Activated CD4-positive, alpha-beta T cell treated with anti-CD3 and anti-CD28 coated beads, Interleukin-2, amount 10 ng/mL, durations not matched to agents 24 days and 14 days (primary cell): ENCODE data around the gene BSDC1. TPM values are rescaled to one million over a fixed set of nuclear protein-coding genes. Genes with fewer than 3 reads are reported as not detected.

Source experiments
- DNase-seq: peaks from one replicate; pipeline ENCODE4 v3.0.0; 2022
- H3K27ac Mint-ChIP-seq: one replicate; pipeline ENCODE4 v1.8.0; 2022; ENCODE audit warnings: mild to moderate bottlenecking, mixed read lengths
- H3K27me3 Mint-ChIP-seq: one replicate; pipeline ENCODE4 v1.8.0; 2022; ENCODE audit warnings: mixed read lengths
- H3K36me3 Mint-ChIP-seq: one replicate; pipeline ENCODE4 v1.8.0; 2022; ENCODE audit warnings: low read depth, mild to moderate bottlenecking, mixed read lengths
- H3K4me1 Mint-ChIP-seq: one replicate; pipeline ENCODE4 v1.8.0; 2021; ENCODE audit warnings: mixed read lengths
- H3K4me3 Mint-ChIP-seq: one replicate; pipeline ENCODE4 v1.8.0; 2022; ENCODE audit warnings: mild to moderate bottlenecking, moderate library complexity, mixed read lengths
- H3K9me3 Mint-ChIP-seq: one replicate; pipeline ENCODE4 v1.8.0; 2021; ENCODE audit warnings: mixed read lengths
- intact Hi-C: fragments of 100-400 bp; cut with micrococcal nuclease; formaldehyde crosslinking; loops from one replicate; pipeline ENCODE4 v1.15.1; 2023
- total RNA-seq: library from RNA; stranded (reverse); gene quantifications from 2 replicates; pipeline ENCODE4 v1.2.3, GENCODE V29; 2022

BSDC1 gene
- total RNA-seq, 1 donor from 2014 or later = 49.5 TPM

DNA sequence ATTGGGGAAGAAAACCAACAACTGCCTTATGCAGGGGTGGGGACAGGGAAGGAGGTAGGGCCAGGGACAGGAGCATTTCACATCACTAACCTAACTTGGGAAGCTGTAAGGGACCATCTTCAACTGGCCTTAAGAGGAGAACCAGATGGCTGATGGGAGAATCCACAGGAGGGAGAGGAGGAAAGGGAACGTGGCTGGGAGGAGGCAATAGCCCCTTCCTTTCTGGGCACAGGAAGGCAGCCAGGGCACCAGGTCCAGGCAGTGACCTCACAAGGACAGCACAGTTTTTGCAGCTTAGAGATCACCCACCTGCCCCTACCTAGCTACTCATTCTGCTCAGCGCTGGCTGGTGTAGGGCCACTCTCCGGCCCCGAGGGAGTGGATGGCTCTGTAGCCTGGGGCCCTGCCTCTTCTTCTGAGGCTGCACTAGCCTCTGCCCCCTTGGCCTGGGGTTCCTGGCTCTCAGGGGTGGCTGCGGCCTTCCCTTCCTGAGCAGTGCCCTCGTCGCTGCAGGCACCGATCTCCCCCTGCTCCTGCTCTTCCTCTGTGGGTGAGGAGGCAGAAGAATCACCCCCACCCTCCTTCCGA, 59.9 kb downstream of the BSDC1 start:
- Mint-ChIP-seq H3K4me3 (peak overlapping the region; percentile 92), H3K27ac (no peak overlapping the region)
- intact Hi-C loops = no loop called here

DNA sequence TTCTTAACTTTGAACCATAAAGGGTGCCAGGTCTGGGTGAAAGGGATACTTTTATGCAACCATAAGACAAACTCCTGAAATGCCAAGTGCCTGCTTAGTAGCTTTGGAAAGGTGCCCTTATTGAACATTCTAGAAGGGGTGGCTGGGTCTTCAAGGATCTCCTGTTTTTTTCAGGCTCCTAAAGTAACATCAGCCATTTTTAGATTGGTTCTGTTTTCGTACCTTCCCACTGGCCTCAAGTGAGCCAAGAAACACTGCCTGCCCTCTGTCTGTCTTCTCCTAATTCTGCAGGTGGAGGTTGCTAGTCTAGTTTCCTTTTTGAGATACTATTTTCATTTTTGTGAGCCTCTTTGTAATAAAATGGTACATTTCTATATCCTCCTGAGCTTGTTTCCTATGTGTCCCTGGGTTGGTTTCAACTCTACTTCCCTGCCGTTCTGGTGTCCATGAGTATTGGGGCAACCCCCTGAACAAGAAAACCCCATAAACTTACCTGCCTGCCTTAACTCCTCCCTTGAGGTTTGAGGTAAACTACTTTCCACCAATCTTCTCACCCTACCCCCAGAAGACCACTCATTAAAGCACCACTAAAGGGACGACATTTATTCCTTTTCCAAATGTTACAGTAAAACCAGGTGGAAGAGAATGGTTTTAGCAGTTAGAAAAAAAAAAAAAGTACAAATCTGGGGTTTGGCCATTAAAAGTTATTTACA, 60.8 kb downstream of the BSDC1 start:
- intact Hi-C loops = no loop called here
- peaks cover 37% of the 10 kb centered on the region for H3K4me1 Mint-ChIP-seq
- peak; percentile 56 for DNase-seq
- H3K27ac Mint-ChIP-seq = peak overlapping the region; percentile 3
- H3K9me3 Mint-ChIP-seq = no peaks in the 10 kb centered on the region
- peaks cover 52% of the 10 kb centered on the region for H3K36me3 Mint-ChIP-seq
- H3K27me3 Mint-ChIP-seq = no peaks in the 10 kb centered on the region
- H3K4me3 Mint-ChIP-seq = peak overlapping the region; percentile 59

More for the DNA sequence above, 59.9 kb downstream of the BSDC1 start:
- H3K27me3 Mint-ChIP-seq = no peaks in the 10 kb centered on the region
- DNase-seq = peak; percentile 67
- no peaks in the 10 kb centered on the region for H3K9me3 Mint-ChIP-seq
- peaks cover 39% of the 10 kb centered on the region for H3K4me1 Mint-ChIP-seq
- H3K36me3 Mint-ChIP-seq = peaks cover 44% of the 10 kb centered on the region

DNA sequence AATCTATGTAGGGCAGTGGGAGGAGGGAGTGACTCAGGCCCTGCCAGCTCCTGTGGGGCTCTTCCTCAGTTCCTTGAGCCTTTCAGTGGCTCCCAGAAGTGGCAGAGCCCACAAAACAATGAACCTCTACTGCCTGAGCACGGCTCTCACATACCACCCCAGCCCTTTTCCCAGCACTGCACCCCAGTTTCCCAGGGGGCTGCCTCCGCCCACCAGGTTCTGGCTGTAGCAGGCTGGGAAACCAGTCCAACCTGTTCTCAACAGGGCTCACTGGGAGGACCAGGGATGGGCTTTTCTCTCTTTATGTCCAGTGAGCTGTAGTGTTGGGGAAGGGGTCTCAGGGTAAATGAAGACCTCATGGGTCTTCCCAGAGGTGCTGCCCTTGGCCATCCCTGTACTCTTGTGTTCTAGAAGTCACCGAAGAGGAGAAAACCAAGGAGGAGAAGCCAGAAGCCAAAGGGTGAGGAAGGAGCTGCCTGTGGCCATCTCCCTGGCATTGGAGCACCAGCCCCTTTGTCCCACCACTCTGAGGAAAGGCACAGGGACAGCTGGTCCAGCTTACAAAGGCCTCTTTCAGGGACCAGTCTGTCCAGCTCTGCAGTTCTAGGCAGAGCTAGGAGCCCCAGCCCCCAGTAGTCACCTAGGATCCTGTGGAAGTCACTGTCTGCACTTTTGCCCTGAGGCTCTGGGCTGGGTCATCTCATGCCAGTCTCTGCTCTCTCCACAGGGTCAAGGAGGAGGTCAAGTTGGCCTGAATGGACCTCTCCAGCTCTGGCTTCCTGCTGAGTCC, 61.8 kb downstream of the BSDC1 start:
- Mint-ChIP-seq H3K27me3 (no peaks in the 10 kb centered on the region), H3K36me3 (peaks cover 56% of the 10 kb centered on the region), H3K9me3 (no peaks in the 10 kb centered on the region), H3K27ac (no peak overlapping the region), H3K4me1 (peaks cover 31% of the 10 kb centered on the region), H3K4me3 (no peak overlapping the region)
- intact Hi-C loops = no loop called here
- peak; percentile 57 for DNase-seq

DNA sequence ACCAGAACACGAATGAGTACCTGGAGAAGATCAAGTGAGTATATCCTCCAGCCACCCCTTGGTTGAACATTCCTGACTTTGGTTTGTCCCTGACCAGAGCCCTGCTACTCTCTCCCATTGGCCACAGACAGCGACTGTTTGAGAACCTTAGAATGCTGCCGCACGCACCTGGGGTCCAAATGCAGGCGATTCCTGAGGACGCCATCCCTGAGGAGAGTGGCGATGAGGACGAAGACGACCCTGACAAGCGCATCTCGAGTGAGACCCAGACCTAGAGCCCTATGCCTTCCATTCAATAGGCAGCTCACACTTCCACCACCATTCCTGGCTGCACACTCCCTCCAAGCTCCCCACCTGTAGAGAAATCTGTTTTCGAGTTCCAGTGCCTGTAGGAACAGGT, 62.7 kb downstream of the BSDC1 start:
- Mint-ChIP-seq H3K36me3 (peaks cover 61% of the 10 kb centered on the region), H3K27ac (no peak overlapping the region), H3K9me3 (no peaks in the 10 kb centered on the region), H3K27me3 (no peaks in the 10 kb centered on the region), H3K4me3 (no peak overlapping the region), H3K4me1 (peaks cover 24% of the 10 kb centered on the region)
- no peak for DNase-seq
- intact Hi-C loops = no loop called here

DNA sequence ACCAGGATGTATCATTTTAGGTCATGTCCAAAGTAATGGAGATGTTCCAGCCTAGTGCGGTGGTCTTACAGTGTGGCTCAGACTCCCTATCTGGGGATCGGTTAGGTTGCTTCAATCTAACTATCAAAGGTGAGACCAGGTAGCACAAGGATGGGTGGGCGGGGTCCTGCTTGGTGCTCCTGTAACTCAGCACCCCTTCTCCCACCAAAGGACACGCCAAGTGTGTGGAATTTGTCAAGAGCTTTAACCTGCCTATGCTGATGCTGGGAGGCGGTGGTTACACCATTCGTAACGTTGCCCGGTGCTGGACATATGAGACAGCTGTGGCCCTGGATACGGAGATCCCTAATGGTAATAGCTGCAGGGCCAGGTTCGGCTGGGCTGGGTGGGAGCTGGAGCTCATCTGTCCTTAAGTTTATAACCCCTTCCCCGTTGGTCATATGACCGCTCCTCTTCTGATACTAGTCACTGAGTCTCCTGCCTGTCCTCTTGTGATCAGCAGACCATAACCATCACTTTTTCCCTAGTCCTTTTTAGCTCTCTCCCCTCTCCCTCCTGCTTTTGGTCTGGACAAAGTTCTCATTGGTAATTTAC, 63.6 kb downstream of the BSDC1 start:
- intact Hi-C loops = no loop called here
- Mint-ChIP-seq H3K9me3 (no peaks in the 10 kb centered on the region), H3K36me3 (peaks cover 63% of the 10 kb centered on the region), H3K27me3 (no peaks in the 10 kb centered on the region), H3K4me3 (no peak overlapping the region), H3K27ac (no peak overlapping the region), H3K4me1 (peaks cover 24% of the 10 kb centered on the region)
- peak; percentile 57 for DNase-seq

DNA sequence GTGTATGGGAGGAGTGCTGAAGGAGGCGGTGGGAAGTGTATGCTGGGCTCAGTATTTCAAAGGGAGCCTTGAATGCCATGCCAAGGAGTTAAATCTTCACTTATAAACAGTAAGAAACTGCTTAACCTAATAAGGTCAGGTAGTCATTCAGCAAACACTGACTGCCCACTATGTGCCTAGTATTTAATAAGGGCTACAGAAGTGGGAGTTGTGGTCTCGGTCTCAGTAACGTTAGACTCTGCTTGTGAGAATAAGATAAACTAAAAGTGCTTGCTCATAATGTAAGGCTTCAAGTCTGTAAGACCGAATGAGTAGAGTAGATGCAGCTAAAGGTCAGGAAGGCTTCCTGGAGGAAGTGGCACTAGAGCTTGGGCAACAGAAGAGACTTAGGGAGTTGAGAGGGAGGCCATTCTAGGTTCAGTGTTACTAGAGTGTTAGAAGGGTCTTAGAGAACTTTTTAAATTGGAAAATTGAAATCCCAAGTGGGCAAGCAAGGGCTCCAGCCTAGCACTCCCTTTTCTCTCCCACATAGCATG, 64.2 kb downstream of the BSDC1 start:
- peaks cover 25% of the 10 kb centered on the region for H3K4me1 Mint-ChIP-seq
- intact Hi-C loops = no loop called here
- no peaks in the 10 kb centered on the region for H3K9me3 Mint-ChIP-seq
- no peak for DNase-seq
- no peaks in the 10 kb centered on the region for H3K27me3 Mint-ChIP-seq
- H3K27ac Mint-ChIP-seq = no peak overlapping the region
- H3K4me3 Mint-ChIP-seq = no peak overlapping the region
- peaks cover 69% of the 10 kb centered on the region for H3K36me3 Mint-ChIP-seq

DNA sequence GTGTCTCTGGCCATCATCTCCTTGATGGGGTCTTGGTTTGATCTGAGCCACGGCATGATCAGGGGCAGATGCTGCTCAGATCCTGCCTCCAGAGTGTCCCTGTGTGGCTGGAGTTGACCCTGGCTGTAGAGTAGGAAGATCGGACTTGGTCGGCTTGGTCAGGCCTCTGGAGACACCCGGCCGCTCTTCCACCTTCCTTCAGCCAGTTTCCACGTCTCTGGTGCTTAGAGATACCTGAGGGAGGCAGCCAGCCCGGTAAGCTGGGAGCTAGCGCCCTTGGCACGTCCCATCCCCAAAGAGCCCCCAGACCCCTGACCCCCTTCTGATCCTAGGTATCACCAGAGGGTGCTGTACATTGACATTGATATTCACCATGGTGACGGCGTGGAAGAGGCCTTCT, 67.0 kb downstream of the BSDC1 start:
- Mint-ChIP-seq H3K4me3 (no peak overlapping the region), H3K4me1 (peaks cover 28% of the 10 kb centered on the region), H3K9me3 (no peaks in the 10 kb centered on the region), H3K27me3 (no peaks in the 10 kb centered on the region), H3K27ac (no peak overlapping the region), H3K36me3 (peaks cover 57% of the 10 kb centered on the region)
- no peak for DNase-seq
- intact Hi-C loops = no loop called here

DNA sequence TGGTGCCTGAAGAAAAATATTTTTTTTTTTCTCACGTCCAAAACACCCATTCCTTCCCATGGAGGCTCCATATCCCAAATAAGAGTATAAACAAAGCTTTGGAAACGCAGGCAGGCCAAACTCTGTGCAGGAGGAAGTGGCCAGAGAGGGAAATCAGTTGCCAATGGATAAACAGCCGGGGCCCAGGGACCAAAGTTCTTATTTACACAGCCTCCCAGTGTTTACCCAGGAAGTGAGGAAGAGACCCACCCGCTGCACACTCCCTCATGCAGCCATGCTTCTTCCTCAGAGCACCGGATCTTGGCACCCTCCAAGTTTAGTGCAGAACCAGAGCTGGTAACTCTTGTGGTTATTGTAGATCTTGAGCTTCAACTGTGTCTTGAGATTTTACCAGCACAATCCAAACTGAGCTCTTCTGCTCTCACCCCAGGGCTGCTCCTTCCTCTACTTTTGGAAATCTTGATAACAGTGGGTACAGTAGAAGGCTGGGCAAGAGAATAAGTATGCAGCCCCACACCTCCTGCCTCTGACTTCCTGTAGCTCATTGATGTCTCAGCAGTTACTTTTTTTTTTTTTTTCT, 72.4 kb downstream of the BSDC1 start:
- peak overlapping the region; percentile 87 for H3K27ac Mint-ChIP-seq

DNA sequence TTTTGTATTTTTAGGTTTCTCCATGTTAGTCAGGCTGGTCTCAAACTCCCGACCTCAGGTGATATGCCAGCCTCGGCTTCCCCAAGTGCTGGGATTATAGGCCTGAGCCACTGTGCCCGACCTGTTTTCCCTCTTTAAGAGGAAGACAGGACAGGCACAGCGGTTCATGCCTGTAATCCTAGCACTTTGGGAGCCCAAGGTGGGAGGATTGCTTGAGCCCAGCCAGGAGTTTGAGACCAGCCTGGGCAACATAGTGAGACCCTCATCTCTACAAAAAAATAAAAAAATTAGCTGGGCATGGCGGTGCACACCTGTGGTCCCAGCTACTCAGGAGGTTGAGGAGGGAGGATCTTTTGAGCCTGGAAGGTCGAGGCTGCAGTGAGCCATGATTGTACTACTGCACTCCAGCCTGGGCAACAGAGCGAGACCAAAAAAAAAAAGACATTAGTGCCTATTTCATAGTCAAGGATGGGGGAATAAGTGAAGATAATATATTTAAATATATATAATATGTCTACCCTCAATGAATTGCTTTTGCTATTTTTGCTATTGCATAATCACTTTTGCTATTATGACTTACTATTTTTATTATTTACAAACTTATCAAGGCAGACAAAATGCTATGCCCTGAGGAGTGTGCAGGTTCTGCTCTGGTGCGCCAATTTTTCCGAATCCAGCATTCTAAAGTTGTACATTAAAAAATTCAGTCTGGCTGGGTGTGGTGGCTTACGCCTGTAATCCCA, 75.9 kb downstream of the BSDC1 start:
- Mint-ChIP-seq H3K4me3 (no peak overlapping the region), H3K36me3 (peaks cover 37% of the 10 kb centered on the region), H3K27ac (no peak overlapping the region), H3K9me3 (no peaks in the 10 kb centered on the region), H3K27me3 (no peaks in the 10 kb centered on the region), H3K4me1 (peaks cover 32% of the 10 kb centered on the region)
- DNase-seq = no peak
- intact Hi-C loops = no loop called here

More for the DNA sequence above, 72.4 kb downstream of the BSDC1 start:
- DNase-seq = peak; percentile 78
- H3K36me3 Mint-ChIP-seq = peaks cover 40% of the 10 kb centered on the region
- intact Hi-C loops = loop anchor here (5.0 kb wide), 2 partner anchors 50 to 70 kb away; partner anchors contain the start of gene LCK
- H3K4me3 Mint-ChIP-seq = peak overlapping the region; percentile 65
- no peaks in the 10 kb centered on the region for H3K27me3 Mint-ChIP-seq
- H3K4me1 Mint-ChIP-seq = peaks cover 36% of the 10 kb centered on the region
- H3K9me3 Mint-ChIP-seq = no peaks in the 10 kb centered on the region

DNA sequence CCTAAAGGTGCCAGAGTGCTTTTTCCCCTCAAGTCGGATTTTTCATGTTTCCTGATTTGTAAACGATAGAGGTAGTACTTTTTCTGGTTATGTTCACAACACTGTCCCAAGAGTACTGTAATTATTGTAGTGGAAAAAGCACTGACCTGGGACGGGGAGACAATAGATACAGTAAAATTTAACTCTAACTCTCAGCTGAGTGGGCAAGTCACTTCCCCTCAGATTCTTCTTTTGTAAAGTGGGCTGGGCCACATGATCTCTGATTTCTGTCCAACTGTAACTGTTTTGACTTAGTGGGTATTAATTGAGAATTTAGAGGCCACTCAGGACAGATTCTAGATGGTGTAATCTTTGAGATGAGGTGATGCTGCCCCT, 77.4 kb downstream of the BSDC1 start:
- Mint-ChIP-seq H3K36me3 (peaks cover 35% of the 10 kb centered on the region), H3K4me1 (peaks cover 22% of the 10 kb centered on the region), H3K27ac (peak overlapping the region; percentile 5), H3K9me3 (no peaks in the 10 kb centered on the region), H3K27me3 (no peaks in the 10 kb centered on the region), H3K4me3 (no peak overlapping the region)
- DNase-seq = no peak
- intact Hi-C loops = no loop called here
